ENCODE results near the gene SYVN1.
A peak's percentile ranks its signal among the peaks of the same experiment; 100 is the strongest.

SYVN1 gene

GRCh38 chr11:65084598-65085375 lies 49.5 kb downstream of the SYVN1 start:
- DNase-seq, result no peak

- peak; percentile 92 for DNase-seq
Measured at GRCh38 chr11:65083834-65084597, 50.3 kb downstream of the SYVN1 start, which contains the start of the genes CDCA5 and ZFPL1. Gene CDCA5, minus strand, starts transcription at chr11:65084040. Its CDS starts 62 bp downstream, at chr11:65083978. Gene ZFPL1, plus strand, starts transcription at chr11:65084222. Its CDS starts 477 bp downstream, at chr11:65084699.

GRCh38 chr11:65083134-65083833 lies 51.0 kb downstream of the SYVN1 start:
- no peak for DNase-seq

GRCh38 chr11:65078786-65079342 lies 55.5 kb downstream of the SYVN1 start:
- no peak for DNase-seq

GRCh38 chr11:65078151-65078550 lies 56.2 kb downstream of the SYVN1 start:
- no peak for DNase-seq

- DNase-seq, result no peak
Measured at GRCh38 chr11:65077451-65077850, 56.9 kb downstream of the SYVN1 start.

All from NCI-H510A (cell line).